Fibroblast of lung (primary cell): ENCODE data around the gene CHD6.

ENCODE experiments used
- EZH2 ChIP-seq: IDR thresholded peaks from 2 replicates; pipeline ENCODE4 v1.5.1; 2012; ENCODE audit warnings: low read length, control low read depth, mild to moderate bottlenecking; ENCODE audit errors: missing control alignments
- TF ChIP-seq, protein P1 (sequence below), 2 donors: IDR thresholded peaks in 1 of 2; conservative IDR thresholded peaks in 1 of 2; 1 replicate in 1 of 2; 2 replicates in 1 of 2; pipeline ENCODE4 v1.5.1; 2011 to 2012; ENCODE audit warnings: low read length in 2 of 2, control low read depth in 1 of 2, inconsistent platforms in 1 of 2, low read depth in 1 of 2, mild to moderate bottlenecking in 1 of 2

GRCh38 chr20:41532935-41533334 lies 85.2 kb downstream of the CHD6 start:
- TF ChIP-seq, protein P1, sequence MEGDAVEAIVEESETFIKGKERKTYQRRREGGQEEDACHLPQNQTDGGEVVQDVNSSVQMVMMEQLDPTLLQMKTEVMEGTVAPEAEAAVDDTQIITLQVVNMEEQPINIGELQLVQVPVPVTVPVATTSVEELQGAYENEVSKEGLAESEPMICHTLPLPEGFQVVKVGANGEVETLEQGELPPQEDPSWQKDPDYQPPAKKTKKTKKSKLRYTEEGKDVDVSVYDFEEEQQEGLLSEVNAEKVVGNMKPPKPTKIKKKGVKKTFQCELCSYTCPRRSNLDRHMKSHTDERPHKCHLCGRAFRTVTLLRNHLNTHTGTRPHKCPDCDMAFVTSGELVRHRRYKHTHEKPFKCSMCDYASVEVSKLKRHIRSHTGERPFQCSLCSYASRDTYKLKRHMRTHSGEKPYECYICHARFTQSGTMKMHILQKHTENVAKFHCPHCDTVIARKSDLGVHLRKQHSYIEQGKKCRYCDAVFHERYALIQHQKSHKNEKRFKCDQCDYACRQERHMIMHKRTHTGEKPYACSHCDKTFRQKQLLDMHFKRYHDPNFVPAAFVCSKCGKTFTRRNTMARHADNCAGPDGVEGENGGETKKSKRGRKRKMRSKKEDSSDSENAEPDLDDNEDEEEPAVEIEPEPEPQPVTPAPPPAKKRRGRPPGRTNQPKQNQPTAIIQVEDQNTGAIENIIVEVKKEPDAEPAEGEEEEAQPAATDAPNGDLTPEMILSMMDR (conservative IDR thresholded peaks at IDR 0.05 in 1 of 2, IDR thresholded peaks at IDR 0.05 in 1 of 2; ENCODE audit: low read depth in 1 of 2, low read length in 2 of 2), result no peak
- TF ChIP-seq EZH2, result no peak
